ENCODE results near the gene LRP6. TPM values are rescaled to one million over a fixed set of nuclear protein-coding genes. Genes with fewer than 3 reads are reported as not detected.

Gene LRP6
- total RNA-seq, 1 experiment from 2014 or later = 15.5 TPM

DNA sequence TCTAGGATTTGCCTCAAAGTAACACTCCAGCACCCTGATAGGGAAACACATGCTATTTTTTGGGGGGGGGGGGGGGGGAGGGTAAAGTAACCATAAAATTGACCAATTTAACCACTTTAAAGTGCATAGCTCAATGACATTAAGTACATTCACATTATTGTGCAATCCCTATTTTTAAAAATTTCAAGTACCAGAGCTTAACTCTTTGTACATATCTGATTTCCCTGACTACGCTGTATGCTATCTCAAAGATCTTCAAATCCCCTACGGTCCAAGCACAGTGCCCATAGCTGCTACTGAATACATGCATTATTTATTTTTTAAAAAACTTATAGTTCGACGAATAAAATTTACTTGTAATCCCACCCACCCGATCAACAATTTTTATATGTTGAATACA lies 133.1 kb downstream of the LRP6 start:
- no peak for DNase-seq
- Histone ChIP-seq H3K4me1 (ENCODE audit: insufficient read depth, low read length) (no peaks in the 10 kb centered on the region), H4K20me1 (ENCODE audit: low read length) (no peaks in the 10 kb centered on the region), H3K4me3 (ENCODE audit: low read length) (no peak overlapping the region), H2AFZ (ENCODE audit: low read length) (no peak overlapping the region), H3K9me2 (replicated peaks; ENCODE audit: low read length) (no peaks in the 10 kb centered on the region), H3K79me2 (ENCODE audit: low read length) (no peaks in the 10 kb centered on the region), H3F3A (ENCODE audit: low read length, unreplicated experiment) (no peaks in the 10 kb centered on the region), H3K36me3 (ENCODE audit: low read depth, low read length) (no peaks in the 10 kb centered on the region; the same call in 1 of the 2 replicates), H3K9me3 (ENCODE audit: low read length) (no peaks in the 10 kb centered on the region), H3K4me2 (ENCODE audit: low read length) (no peak overlapping the region), H3K27ac (ENCODE audit: low read length) (no peak overlapping the region), H3K9ac (ENCODE audit: low read length) (no peak overlapping the region), H3K27me3 (ENCODE audit: low read length) (no peaks in the 10 kb centered on the region)
- ChIA-PET CTCF (no interaction called here), POLR2A (ENCODE audit: unreplicated experiment) (interaction anchor here (0.6 kb wide), 1 partner anchor 123 kb away, joined by 3 read pairs; no protein-coding TSS in a partner anchor)
- no peak for TF ChIP-seq EZH2phosphoT487 (IDR thresholded peaks at IDR 0.05; ENCODE audit: borderline replicate concordance, low read length)
- TF ChIP-seq EZH2 (IDR thresholded peaks at IDR 0.05; ENCODE audit: low read length, unreplicated experiment) = no peak
- TF ChIP-seq, protein P1, sequence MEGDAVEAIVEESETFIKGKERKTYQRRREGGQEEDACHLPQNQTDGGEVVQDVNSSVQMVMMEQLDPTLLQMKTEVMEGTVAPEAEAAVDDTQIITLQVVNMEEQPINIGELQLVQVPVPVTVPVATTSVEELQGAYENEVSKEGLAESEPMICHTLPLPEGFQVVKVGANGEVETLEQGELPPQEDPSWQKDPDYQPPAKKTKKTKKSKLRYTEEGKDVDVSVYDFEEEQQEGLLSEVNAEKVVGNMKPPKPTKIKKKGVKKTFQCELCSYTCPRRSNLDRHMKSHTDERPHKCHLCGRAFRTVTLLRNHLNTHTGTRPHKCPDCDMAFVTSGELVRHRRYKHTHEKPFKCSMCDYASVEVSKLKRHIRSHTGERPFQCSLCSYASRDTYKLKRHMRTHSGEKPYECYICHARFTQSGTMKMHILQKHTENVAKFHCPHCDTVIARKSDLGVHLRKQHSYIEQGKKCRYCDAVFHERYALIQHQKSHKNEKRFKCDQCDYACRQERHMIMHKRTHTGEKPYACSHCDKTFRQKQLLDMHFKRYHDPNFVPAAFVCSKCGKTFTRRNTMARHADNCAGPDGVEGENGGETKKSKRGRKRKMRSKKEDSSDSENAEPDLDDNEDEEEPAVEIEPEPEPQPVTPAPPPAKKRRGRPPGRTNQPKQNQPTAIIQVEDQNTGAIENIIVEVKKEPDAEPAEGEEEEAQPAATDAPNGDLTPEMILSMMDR (conservative IDR thresholded peaks at IDR 0.05; ENCODE audit: low read depth, low read length) = no peak
- ATAC-seq = no peak
- intact Hi-C loops (cut with micrococcal nuclease) = no loop called here
- BruUV-seq (replicated peaks) = no TSS peak

DNA sequence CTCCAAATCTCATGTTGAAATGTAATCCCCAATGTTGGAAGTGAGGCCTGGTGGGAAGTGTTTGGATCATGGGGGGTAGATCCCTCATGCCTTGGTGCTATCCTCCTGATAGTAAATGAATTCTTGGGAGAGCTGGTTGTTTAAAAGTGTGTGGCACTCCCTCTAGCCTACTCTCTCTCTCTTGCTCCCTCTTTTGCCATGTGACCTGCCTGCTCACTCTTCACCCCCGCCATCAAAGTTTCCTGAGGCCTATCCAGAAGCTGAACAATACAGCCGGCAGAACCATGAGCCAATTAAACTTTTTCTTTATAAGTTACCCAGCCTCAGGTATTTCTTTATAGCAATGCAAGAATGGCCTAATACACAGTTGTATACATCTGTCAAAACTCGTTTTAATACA lies 133.6 kb downstream of the LRP6 start:
- CTCF ChIA-PET = no interaction called here
- ATAC-seq = no peak
- H3K36me3 ChIP-seq (ENCODE audit: low read depth, low read length) = no peaks in the 10 kb centered on the region; the same call in 1 of the 2 replicates
- POLR2A ChIA-PET (ENCODE audit: unreplicated experiment) = interaction anchor here (0.6 kb wide), 1 partner anchor 122 kb away, joined by 3 read pairs; no protein-coding TSS in a partner anchor
- BruUV-seq (replicated peaks) = no TSS peak
- intact Hi-C loops (cut with micrococcal nuclease) = no loop called here
- no peaks in the 10 kb centered on the region for H3K9me2 ChIP-seq (replicated peaks; ENCODE audit: low read length)
- H2AFZ ChIP-seq (ENCODE audit: low read length) = no peak overlapping the region
- no peak overlapping the region for H3K9ac ChIP-seq (ENCODE audit: low read length)
- H3K4me1 ChIP-seq (ENCODE audit: insufficient read depth, low read length) = no peaks in the 10 kb centered on the region
- H3K4me2 ChIP-seq (ENCODE audit: low read length) = no peak overlapping the region
- H4K20me1 ChIP-seq (ENCODE audit: low read length) = no peaks in the 10 kb centered on the region
- no peaks in the 10 kb centered on the region for H3K79me2 ChIP-seq (ENCODE audit: low read length)
- H3K9me3 ChIP-seq (ENCODE audit: low read length) = no peaks in the 10 kb centered on the region
- TF ChIP-seq EZH2 (IDR thresholded peaks at IDR 0.05; ENCODE audit: low read length, unreplicated experiment) = no peak
- H3K27me3 ChIP-seq (ENCODE audit: low read length) = no peaks in the 10 kb centered on the region
- no peak overlapping the region for H3K4me3 ChIP-seq (ENCODE audit: low read length)
- DNase-seq = no peak
- no peaks in the 10 kb centered on the region for H3F3A ChIP-seq (ENCODE audit: low read length, unreplicated experiment)
- no peak overlapping the region for H3K27ac ChIP-seq (ENCODE audit: low read length)

DNA sequence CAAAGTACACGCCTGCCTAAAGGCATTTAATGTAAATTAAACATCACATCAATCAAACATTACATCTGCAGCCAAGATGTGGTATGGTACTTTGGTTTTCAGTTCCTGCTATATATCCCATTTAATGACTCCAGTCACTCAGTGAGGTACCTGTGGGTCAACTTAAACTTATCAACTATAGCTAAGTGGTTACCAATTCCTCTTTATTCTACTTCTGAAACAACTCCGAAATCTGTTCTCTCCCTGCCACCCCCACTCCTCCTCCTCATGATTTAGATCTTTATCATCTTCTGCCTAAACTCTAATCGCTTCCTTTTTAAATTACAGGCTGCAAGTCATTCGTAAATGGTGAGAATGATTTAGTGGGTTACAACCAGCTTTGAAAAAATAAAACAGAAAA lies 138.2 kb downstream of the LRP6 start:
- Histone ChIP-seq H3K4me2 (ENCODE audit: low read length) (no peak overlapping the region), H3K27me3 (ENCODE audit: low read length) (no peaks in the 10 kb centered on the region), H3K27ac (ENCODE audit: low read length) (no peak overlapping the region), H2AFZ (ENCODE audit: low read length) (no peak overlapping the region), H3K36me3 (ENCODE audit: low read depth, low read length) (peaks cover 16% of the 10 kb centered on the region; the same call in 1 of the 2 replicates), H3F3A (ENCODE audit: low read length, unreplicated experiment) (no peaks in the 10 kb centered on the region), H3K9me2 (replicated peaks; ENCODE audit: low read length) (no peaks in the 10 kb centered on the region), H3K9me3 (ENCODE audit: low read length) (no peaks in the 10 kb centered on the region), H3K9ac (ENCODE audit: low read length) (no peak overlapping the region), H3K4me1 (ENCODE audit: insufficient read depth, low read length) (peaks cover 3% of the 10 kb centered on the region; the same call in 1 of the 2 replicates), H3K79me2 (ENCODE audit: low read length) (no peaks in the 10 kb centered on the region), H4K20me1 (ENCODE audit: low read length) (no peaks in the 10 kb centered on the region), H3K4me3 (ENCODE audit: low read length) (no peak overlapping the region)
- intact Hi-C loops (cut with micrococcal nuclease) = no loop called here
- BruUV-seq (replicated peaks) = no TSS peak
- ChIA-PET POLR2A (ENCODE audit: unreplicated experiment) (no interaction called here), CTCF (no interaction called here)
- TF ChIP-seq, protein P1 (conservative IDR thresholded peaks at IDR 0.05; ENCODE audit: low read depth, low read length) = no peak
- no peak for TF ChIP-seq EZH2 (IDR thresholded peaks at IDR 0.05; ENCODE audit: low read length, unreplicated experiment)
- no peak for TF ChIP-seq EZH2phosphoT487 (IDR thresholded peaks at IDR 0.05; ENCODE audit: borderline replicate concordance, low read length)
- DNase-seq (no peak), ATAC-seq (no peak)

Measured in PC-3 (cell line).